ENCODE data around the gene VPS11. TPM values are rescaled to one million over a fixed set of nuclear protein-coding genes. Genes with fewer than 3 reads are reported as not detected.
A peak's percentile ranks its signal among the peaks of the same experiment; 100 is the strongest.

VPS11 gene
- total and polyA plus RNA-seq, 10 of the 15 experiments (the other 5 are each of a cell fraction or from before 2014, with no cell fraction given) = 15.8 to 26.4 (median 24.5) TPM

- ATAC-seq (no peak), FAIRE-seq (no peak), DNase-seq (ENCODE audit: low read depth, low spot score) (no peak)
- POLR2A ChIA-PET = interaction anchor here (0.6 kb wide), 1 partner anchor 87 kb away, joined by 3 read pairs; no protein-coding TSS in a partner anchor
- SMC1A ChIA-PET (ENCODE audit: uncharacterized antibody, unreplicated experiment) = no interaction called here
- in situ Hi-C loops (cut with MboI) = no loop called here
- intact Hi-C loops (cut with micrococcal nuclease; ENCODE audit: unreplicated experiment) = no loop called here
- peaks cover 16 to 22% of the 10 kb centered on the region in 2 experiments for H3K36me3 ChIP-seq (ENCODE audit: control insufficient read depth in 2 of 2, insufficient read depth in 2 of 2, low read length in 1 of 2)
- no peaks in the 10 kb centered on the region for H3K9me3 ChIP-seq (replicated peaks; ENCODE audit: control insufficient read depth, insufficient read depth, low read length)
- 90% methylated on average over 18 of the region's 24 CpGs for WGBS (ENCODE audit: insufficient coverage, insufficient replicate concordance, low lambda C conversion rate, missing lambda C conversion rate)
- CTCF ChIA-PET = interaction anchor here (0.8 kb wide), 1 partner anchor 18 kb away, joined by 3 read pairs; no protein-coding TSS in a partner anchor
- peak overlapping the region; percentile 60 for H3K4me2 ChIP-seq (ENCODE audit: control insufficient read depth, insufficient read depth)
- H4K20me1 ChIP-seq (ENCODE audit: control insufficient read depth, insufficient read depth) = no peaks in the 10 kb centered on the region
- H3K4me1 ChIP-seq (ENCODE audit: control insufficient read depth, insufficient read depth, low read length) = peaks cover 3% of the 10 kb centered on the region
- no peak overlapping the region for H3K4me3 ChIP-seq
- no peaks in the 10 kb centered on the region for H3K79me2 ChIP-seq (ENCODE audit: control insufficient read depth, insufficient read depth, low read length)
- no peak overlapping the region for H3K9ac ChIP-seq (ENCODE audit: control insufficient read depth, insufficient read depth, low read length)
- H3K27ac ChIP-seq (ENCODE audit: control insufficient read depth, insufficient read depth) = no peak overlapping the region
- TF ChIP-seq SRF (IDR thresholded peaks at IDR 0.05; ENCODE audit: low read depth in 2 of 2, low read length in 2 of 2) (no peak), CHD2 (IDR thresholded peaks at IDR 0.05; ENCODE audit: borderline replicate concordance, low read depth, low read length) (no peak), NBN (IDR thresholded peaks at IDR 0.05) (no peak), FOXM1 (IDR thresholded peaks at IDR 0.05; ENCODE audit: low read depth, low read length) (no peak), MEF2B (IDR thresholded peaks at IDR 0.05; ENCODE audit: partially characterized antibody, poor library complexity, severe bottlenecking) (no peak), NFYA (IDR thresholded peaks at IDR 0.05; ENCODE audit: borderline replicate concordance, low read depth, low read length) (no peak), EED (IDR thresholded peaks at IDR 0.05; ENCODE audit: low read depth) (no peak), SREBF1 (IDR thresholded peaks at IDR 0.05; ENCODE audit: low read length) (no peak), SUPT20H (IDR thresholded peaks at IDR 0.05; ENCODE audit: borderline replicate concordance, control insufficient read depth, low read depth, low read length) (no peak), ETV6 (conservative IDR thresholded peaks at IDR 0.05 in 1 of 2, IDR thresholded peaks at IDR 0.05 in 1 of 2; ENCODE audit: borderline replicate concordance in 1 of 2, low read depth in 1 of 2) (no peak), SIN3A (IDR thresholded peaks at IDR 0.05; ENCODE audit: low read depth, low read length) (no peak), WRNIP1 (IDR thresholded peaks at IDR 0.05; ENCODE audit: borderline replicate concordance, low read depth, low read length) (no peak), CHD1 (IDR thresholded peaks at IDR 0.05; ENCODE audit: low read depth, low read length) (no peak), EP300 (IDR thresholded peaks at IDR 0.05; ENCODE audit: borderline replicate concordance in 1 of 2, control insufficient read depth in 1 of 2, low read depth in 2 of 2, low read length in 2 of 2) (no peak), CBX3 (IDR thresholded peaks at IDR 0.05; ENCODE audit: borderline replicate concordance, low read depth) (no peak), CREB1 (IDR thresholded peaks at IDR 0.05; ENCODE audit: low read depth) (no peak)
- TF ChIP-seq, protein P1, sequence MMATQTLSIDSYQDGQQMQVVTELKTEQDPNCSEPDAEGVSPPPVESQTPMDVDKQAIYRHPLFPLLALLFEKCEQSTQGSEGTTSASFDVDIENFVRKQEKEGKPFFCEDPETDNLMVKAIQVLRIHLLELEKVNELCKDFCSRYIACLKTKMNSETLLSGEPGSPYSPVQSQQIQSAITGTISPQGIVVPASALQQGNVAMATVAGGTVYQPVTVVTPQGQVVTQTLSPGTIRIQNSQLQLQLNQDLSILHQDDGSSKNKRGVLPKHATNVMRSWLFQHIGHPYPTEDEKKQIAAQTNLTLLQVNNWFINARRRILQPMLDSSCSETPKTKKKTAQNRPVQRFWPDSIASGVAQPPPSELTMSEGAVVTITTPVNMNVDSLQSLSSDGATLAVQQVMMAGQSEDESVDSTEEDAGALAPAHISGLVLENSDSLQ (IDR thresholded peaks at IDR 0.05) = no peak
- TF ChIP-seq, protein P2, sequence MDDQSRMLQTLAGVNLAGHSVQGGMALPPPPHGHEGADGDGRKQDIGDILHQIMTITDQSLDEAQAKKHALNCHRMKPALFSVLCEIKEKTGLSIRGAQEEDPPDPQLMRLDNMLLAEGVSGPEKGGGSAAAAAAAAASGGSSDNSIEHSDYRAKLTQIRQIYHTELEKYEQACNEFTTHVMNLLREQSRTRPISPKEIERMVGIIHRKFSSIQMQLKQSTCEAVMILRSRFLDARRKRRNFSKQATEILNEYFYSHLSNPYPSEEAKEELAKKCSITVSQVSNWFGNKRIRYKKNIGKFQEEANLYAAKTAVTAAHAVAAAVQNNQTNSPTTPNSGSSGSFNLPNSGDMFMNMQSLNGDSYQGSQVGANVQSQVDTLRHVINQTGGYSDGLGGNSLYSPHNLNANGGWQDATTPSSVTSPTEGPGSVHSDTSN (IDR thresholded peaks at IDR 0.05; ENCODE audit: insufficient replicate concordance, low read depth, low read length) = no peak
- TF ChIP-seq, protein P3, sequence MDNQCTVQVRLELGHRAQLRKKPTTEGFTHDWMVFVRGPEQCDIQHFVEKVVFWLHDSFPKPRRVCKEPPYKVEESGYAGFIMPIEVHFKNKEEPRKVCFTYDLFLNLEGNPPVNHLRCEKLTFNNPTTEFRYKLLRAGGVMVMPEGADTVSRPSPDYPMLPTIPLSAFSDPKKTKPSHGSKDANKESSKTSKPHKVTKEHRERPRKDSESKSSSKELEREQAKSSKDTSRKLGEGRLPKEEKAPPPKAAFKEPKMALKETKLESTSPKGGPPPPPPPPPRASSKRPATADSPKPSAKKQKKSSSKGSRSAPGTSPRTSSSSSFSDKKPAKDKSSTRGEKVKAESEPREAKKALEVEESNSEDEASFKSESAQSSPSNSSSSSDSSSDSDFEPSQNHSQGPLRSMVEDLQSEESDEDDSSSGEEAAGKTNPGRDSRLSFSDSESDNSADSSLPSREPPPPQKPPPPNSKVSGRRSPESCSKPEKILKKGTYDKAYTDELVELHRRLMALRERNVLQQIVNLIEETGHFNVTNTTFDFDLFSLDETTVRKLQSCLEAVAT (IDR thresholded peaks at IDR 0.05) = no peak
- no peaks in the 10 kb centered on the region for H3K27me3 ChIP-seq (replicated peaks in 1 of 2; ENCODE audit: control insufficient read depth in 2 of 2, insufficient read depth in 2 of 2, low read length in 1 of 2)
- H2AFZ ChIP-seq (ENCODE audit: control insufficient read depth, low read depth, low read length) = peak overlapping the region; percentile 38; the same call in 1 of the 2 replicates
- BruUV-seq (replicated peaks) = no TSS peak
- RAD21 ChIA-PET (ENCODE audit: unreplicated experiment) = no interaction called here
Measured at GRCh38 chr11:119115484-119116234, 48.0 kb downstream of the VPS11 start.

Data from GM12878 (cell line).